NCI-H510A treated with DMSO at 0.1 percent for 48 hours (cell line): Measurements from ENCODE around the gene ARHGAP42.
"Not testable (repeated sequence)": the region's sequence is repeated elsewhere in the genome, so short reads cannot be mapped to it uniquely, and the experiment has no call there.

Experiments
- DNase-seq: peaks from one replicate; lab custom pipeline; 2025; lab: John Stamatoyannopoulos, UW

The ARHGAP42 gene

DNA sequence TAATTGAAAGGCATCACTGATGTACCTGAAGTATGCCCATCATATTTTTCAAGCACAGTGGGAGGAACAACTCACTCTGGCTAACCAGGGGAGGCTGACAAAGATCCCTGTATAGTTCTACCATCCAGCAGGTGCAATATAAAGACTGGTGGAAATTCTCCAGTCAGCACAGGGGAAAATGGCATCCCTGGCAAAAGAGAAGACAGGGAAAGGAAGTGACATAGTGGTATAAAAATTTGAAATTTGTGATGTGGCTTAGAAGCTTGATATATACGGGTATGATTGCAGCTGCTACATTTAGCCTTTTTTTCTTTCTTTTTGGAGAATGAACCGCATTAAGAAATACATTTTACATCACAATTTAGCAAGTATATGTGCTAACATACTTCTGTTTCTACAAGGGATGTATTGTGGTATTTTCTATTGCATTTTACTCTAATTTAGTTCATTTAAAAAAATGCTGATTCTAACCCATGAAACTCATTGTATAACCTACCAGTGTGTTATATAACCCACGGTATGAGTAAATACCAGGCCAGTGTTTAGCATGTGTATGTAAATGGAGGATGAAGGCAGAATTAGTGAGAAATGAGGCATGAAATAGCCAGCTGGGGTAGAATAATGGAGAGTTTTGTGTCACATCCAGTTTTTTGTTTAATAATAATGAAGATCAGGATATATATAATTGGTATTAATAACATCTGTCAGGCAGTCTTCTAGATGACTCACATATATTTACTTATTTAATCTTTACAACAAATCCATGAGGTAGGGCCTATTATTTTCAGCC is 186.1 kb downstream of the ARHGAP42 start:
- no peak for DNase-seq

DNA sequence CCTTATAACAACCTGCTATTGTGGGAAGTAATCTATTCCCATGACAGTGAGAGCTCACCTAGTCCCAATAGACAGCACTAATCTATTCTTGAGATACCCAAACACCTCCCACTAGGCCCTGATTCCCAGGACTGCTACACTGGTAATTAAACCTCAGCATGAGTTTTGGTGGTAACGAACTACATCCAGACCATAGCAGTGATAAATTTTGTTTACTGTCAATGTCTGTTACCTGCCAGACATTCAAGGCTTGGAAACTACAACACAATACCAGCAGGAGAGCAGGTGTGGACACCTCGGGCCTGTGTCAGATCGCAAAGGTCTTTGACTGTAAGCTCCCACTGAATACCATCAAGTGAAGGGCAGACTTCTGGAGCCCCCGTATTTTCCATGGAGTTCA is 187.1 kb downstream of the ARHGAP42 start:
- DNase-seq = no peak

DNA sequence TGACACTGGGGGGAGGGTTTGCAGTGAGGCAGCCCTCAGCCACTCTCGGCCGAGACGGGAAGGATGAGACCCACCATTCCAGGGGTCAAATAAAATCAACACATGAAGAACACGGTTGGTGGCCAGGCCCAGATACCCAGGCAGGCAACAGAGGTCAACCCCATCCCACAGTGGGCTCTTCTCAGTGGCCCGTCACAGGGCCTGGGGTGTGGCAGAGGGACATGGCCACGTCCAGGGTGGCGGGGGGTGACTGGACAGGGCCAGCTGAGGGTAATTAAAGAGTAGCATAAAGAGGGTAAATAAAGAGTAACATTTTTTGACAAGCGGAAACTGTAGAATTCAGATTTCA is 188.4 kb downstream of the ARHGAP42 start:
- DNase-seq = no peak

DNA sequence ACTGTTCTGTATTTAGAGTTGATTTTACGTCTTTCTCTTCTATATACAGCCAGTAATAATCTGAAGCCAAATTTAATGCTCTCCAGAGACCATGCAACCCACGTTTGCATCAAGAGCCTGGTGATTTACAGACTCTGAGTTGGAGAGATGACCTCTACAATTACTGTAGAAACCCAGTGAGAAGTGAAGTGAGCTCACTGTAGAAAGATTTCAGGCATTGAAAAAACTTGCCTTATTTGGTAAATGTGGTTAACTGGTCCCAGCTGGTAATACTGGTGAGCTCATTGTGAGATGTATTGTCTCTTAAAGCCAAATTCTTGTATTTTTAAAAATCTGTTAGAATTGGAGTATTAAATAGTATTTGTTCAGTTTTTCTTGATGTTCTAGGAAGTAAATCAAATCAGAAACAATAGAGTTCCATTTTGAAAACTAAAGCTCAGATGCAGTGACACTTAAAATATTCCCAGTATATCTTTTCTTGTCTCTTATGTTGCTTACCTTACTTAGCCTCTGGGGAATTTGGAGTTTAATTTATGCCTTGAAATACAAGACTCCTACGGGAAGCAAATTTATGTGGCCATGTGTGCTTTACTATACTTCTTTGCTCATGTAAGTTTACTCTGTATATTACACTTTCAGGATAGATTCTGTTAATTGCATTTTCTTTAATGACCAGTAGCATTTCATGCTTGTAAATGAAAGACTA is 189.9 kb downstream of the ARHGAP42 start:
- DNase-seq = no peak

DNA sequence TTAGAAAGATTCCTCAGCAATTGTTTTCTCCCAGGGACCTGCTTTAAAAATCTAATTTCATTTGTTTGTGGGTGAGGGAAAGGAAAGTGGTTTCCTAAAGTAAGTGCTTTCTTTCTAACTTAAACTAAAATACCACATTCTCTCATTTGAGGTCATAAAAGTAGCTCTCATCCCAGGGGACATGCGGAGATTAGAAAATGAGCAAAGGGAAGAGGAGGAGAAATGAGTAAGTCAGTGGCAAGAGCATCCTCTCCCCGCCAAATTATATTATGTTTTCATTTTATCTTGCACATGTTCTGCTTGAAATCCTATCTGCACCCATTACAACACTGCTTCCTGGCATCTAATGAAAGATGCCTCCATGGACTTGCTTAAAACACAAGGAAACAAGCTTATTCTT is 191.4 kb downstream of the ARHGAP42 start:
- DNase-seq = no peak

DNA sequence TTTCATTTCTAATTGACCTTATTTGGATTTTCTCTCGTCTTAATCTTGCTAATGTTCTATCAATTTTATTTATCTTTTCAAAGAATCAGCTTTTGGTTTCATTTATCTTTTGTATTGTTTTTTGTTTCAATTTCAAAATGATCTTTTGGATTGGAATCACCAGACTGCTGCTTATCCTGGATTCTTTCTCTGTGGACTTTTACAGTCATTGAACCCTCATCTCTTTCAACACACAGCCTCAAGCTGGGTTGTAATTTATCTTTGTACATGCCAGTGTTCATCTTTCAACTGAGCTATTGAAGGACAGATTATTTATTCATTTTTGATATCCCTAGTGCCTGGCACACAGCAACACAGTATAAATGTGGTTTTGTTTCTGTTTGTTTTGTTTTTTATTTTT is 195.9 kb downstream of the ARHGAP42 start:
- DNase-seq = no peak

DNA sequence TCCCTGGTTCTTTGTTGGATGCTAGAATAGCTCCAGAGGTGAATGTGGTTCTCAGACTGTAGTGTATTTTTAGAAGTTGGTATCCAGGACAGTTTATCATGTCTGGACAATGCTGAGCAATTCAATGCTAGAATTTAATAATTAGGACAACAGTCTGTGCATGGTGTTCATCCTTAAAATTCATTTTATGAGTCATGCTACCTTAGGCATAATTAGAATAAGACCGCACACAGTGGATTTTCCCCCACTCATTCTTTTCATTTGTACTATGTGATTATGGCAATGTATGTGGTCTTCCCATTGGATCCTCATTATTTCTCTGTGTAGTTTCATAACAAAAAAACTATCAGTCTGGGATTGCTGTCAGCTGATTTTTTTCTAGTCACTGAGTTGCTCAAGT is 196.7 kb downstream of the ARHGAP42 start:
- DNase-seq = no peak

DNA sequence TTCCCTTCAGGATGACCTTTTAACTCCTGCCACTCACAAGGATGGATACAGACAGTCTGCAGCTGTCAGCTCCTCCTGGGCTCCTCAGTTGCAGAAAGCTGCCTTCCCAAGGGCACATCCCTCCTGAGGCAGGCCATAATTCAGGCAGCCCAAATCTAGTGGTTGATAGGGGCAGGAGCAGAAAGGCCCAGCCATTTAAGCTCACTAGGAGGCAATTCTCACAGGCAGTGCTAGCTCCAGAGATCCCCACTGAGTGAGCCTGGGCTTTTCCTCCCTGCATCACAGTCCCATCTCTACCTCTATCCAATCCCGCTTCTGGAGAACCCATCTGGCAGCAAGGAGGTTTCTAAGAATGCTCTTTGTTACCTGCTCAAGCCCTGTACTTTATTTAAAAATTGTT is 200.6 kb downstream of the ARHGAP42 start:
- no peak for DNase-seq

DNA sequence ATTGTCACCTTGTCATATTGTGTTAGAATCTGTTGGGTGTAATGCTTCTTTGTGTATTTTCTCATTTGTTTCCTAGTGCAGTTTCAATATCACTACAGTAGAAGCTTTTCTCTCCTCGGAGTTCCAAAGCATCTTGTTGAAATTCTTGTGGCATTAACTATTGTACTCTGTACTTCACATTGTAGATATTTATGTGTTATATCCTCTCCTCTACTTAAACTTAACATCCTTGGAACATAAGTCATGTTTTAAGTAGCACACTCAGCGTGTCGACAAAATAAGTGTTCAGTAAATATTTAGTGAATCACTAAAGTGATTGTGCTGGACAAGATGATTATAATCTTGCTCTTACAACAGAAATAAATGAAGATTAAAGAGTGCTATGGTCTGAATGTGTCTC is 201.7 kb downstream of the ARHGAP42 start:
- no peak for DNase-seq

DNA sequence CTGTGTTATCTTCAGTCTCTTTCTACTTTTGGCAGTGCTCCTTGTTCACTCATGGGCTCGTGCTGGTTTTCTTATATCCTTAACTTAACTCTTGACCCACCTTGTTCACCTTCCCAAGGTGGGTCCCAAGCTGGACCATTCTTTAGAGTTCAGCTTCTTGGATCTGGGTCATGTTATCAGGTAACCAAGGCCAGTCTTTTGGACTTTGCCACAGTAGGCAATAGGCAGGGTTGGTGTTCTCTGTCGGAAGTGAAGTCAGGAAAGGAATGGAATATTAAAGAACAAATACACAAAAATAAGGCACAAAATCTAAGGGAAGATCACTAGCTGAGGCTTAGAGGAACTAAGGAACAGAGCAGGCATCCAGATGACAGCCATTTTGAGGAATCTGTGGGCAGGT is 202.7 kb downstream of the ARHGAP42 start:
- no peak for DNase-seq

DNA sequence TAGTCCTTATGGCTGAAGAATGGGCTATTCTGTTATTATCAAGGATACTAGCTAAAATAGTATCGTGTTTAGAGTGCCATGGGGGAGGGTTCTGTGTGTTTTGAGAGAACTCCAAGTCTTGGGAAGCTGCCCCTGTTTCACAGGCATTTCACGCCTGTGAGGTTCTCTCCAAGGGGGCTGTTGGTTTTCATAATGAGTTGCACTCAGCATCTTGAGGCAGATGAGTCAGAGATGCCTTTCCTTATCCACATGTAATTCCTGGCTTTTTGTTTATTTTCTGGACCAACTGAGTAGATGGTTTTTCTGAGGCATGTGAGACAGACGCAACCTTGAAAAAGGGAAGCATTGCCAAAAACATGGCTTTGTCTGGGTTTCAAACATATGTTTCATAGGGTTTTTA is 203.7 kb downstream of the ARHGAP42 start:
- DNase-seq = no peak

DNA sequence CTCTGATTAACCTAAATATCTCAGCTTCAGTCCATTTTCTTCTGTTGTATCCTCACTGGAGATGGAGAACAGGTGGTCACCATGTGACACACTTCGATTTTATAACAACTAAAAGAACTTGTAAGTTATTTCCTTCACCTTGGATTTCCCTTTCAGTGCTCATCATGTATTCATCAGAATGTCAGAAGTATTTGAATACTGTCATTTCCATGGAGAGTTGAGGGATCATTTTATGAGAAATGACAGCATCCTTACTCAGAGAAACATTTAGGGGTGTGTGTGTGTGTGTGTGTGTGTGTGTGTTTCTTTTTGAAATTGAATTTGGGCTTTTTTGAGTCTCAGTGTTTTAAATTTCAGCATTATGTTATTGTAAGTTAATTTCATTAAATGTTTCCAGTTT is 205.8 kb downstream of the ARHGAP42 start:
- no peak for DNase-seq

DNA sequence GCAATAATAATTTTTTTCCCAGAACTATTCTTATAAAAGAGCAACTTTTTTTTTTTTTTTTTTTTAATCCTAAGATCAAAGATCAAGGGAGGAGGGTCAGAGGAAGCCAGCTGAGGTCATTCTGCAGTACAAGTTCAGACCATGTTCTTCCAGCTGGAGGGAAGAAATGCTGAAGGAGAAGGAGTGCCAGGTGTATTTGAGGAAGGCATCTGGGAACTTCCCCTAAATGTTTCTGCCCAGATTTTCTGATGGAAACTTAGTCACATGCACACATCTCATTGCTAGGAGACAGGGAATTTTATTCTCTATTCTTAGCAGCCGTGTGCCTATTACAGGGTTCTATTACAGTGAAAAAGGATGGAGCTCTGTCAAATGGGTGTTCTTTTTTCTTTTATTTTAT is 208.4 kb downstream of the ARHGAP42 start:
- no peak for DNase-seq

DNA sequence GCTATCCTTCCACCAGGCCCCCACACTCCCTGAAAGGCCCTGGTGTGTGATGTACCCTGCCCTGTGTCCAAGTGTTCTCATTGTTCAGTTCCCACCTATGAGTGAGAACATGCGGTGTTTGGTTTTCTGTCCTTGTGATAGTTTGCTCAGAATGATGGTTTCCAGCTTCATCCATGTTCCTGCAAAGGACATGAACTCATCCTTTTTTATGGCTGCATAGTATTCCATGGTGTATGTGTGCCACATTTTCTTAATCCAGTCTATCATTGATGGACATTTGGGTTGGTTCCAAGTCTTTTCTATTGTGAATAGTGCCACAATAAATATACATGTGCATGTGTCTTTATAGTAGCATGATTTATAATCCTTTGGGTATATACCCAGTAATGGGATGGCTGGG is 208.9 kb downstream of the ARHGAP42 start:
- not testable (repeated sequence) for DNase-seq

DNA sequence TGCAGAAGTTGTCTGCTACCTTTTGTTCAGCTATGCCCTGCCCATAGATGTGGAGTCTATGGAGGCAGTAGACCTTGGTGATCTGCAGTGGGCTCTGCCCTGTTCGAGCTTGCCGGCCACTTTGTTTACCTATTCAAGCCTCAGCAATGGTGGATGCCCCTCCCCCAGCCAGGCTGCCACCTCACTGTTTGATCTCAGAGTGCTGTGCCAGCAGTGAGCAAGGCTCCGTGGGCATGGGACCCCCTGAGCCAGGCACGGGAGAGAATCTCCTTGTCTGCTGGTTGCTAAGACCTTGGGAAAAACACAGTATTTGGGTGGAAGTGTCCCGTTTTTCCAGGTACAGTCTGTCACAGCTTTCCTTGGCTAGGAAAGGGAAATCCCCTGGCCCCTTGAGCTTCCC is 214.4 kb downstream of the ARHGAP42 start:
- not testable (repeated sequence) for DNase-seq

DNA sequence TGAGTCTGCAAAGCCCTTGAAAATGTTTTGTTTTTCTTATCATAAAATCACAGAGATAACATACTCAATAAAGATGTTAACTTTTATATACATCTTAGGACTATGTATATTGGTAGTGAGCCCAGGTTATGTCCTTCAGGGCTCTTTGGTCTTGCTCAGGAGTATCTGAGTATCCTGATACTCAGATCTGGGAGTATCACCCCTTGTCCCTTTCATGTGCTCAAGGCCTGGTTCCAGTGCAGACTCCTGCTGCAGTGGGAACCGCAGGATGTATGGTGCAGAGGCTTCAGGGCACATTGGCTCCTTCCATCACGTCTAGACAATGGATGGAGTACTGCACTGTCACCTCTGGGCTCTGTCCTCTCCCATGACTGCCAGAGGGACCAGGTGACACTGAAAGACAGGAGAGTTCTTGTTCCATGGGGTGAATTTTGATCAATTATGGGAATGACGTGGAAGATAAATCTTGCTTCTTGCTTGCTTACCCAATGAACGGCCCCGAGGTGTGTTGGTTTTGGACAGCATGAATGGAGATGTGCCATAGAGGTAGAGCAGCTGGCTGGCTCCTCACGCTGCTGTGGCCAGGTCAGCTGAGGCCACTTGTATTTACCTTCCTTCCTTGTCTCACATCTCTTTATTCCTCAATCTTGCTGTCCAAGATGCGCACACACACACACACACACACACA is 215.5 kb downstream of the ARHGAP42 start:
- no peak for DNase-seq

DNA sequence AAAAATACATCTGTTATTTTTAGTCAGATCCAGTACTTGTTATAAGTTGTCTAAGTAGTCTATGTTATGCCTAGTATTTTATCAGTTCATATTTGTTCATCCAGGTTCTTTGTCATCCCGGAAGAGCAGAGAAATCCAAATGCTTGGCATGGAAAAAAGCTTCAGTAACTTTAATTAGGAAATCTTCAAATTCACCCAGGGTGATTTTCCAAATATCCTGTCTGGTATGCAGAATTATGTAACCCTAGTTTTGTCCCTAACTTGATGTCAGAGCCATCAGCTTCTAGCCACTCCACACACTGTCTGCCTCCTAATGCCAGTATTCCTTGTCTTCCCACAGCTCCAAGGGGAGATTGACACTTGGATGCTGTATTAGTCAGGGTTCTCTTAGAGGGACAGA is 216.2 kb downstream of the ARHGAP42 start:
- DNase-seq = no peak

DNA sequence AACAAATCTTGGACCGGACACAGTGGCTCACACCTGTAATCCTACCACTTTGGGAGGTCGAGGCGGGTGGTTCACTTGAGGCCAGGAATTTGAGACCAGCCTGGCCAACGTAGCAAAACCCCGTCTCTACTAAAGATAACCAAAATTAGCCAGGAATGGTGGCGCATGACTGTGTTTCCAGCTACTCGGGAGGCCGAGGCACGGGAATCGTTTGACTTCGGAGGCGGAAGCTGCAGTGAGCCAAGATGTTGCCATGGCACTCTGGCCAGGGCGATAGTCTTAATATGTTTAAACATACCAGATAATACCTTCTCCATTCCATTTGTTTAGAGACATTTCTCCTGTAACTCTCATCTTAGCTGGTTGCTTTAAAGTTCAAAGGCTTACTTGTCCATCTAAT is 218.6 kb downstream of the ARHGAP42 start:
- DNase-seq = no peak

DNA sequence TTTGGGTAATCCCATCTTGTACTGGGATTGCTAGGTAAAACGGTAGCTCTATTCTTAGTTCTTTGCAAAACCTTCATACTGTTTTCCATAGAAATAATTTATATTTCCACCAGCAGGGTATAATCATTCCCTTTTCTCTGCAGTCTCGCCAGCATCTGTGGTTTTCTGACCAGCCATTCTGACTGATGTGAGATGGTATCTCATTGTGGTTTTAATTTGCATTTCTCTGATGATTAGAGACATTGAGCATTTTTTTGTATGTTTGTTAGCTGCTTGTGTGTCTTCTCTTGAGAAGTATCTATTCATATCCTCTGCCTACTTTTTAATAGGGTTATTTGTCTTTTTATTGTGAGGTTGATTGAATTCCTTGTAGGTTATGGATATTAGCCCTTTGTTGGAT is 221.7 kb downstream of the ARHGAP42 start:
- no peak for DNase-seq

DNA sequence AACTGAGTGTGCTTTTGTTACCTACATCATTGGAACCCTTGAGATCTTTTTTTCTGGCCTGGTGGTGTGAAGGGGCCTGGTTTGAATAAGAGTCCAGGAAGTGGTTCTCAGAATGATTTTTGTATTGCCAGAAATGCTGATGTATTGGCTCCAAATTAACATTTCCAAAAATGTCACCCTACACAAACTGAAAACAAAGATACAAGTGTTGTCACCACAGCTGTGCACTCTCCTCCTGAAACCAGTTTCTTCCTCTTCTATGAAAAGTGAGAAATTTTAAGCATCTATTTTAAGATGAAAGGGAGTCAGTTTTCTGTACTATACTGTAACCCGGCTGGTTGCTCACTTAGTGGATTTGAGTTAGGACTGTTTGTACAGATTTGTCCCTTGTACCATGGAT is 223.7 kb downstream of the ARHGAP42 start:
- no peak for DNase-seq

DNA sequence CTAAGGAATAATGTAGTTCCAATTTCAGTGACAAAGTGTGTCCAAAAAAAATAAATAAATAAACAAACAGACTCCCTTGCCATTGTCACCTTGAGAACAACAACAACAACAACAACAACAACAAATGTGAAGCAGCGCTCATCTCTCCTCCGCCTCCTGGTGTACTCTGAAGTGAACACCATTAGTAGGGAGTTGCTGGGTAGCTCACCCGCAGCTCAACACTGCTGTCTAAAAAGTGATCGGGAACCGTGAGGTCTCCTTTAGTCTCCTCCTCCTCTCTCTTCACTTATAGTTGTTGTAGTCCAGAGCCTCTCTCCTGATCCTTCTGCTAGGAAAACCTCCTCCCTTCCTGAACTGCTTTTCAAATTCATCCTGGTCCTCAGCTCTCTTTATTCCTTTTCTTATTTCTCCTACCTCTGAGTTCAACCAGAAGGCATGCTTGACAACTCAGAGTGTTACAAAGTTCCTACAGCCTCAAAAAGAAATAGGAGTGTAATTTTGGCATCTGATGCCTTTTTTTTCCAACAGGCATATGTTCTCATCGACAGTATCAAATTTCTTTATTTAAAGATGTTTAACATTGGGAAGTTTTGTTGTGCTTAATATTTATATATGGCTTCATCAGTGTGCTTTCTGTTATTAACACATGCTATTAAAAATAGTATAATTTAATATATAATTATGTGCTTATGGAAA is 227.5 kb downstream of the ARHGAP42 start:
- DNase-seq = no peak
